ENCODE results near the gene RASSF8.

GRCh38 chr12:26026713-26027112, 68.2 kb downstream of the RASSF8 start:
- TF ChIP-seq CTCF (conservative IDR thresholded peaks at IDR 0.05; ENCODE audit: low read length) = no peak
- TF ChIP-seq EZH2phosphoT487 (IDR thresholded peaks at IDR 0.05; ENCODE audit: borderline replicate concordance) = no peak

All from Loucy (cell line).